GM21737 (cell line): ENCODE measurements around the gene KANSL1L.
"Not testable (repeated sequence)": the region's sequence is repeated elsewhere in the genome, so short reads cannot be mapped to it uniquely, and the experiment has no call there.

Source experiments
- ATAC-seq: cut with Tn5 transposase; IDR thresholded peaks from one replicate; pipeline ENCODE4 v1.9.1; 2021; ENCODE audit warnings: mild to moderate bottlenecking, moderate library complexity; ENCODE audit not compliant: unreplicated experiment

KANSL1L gene, protein sequence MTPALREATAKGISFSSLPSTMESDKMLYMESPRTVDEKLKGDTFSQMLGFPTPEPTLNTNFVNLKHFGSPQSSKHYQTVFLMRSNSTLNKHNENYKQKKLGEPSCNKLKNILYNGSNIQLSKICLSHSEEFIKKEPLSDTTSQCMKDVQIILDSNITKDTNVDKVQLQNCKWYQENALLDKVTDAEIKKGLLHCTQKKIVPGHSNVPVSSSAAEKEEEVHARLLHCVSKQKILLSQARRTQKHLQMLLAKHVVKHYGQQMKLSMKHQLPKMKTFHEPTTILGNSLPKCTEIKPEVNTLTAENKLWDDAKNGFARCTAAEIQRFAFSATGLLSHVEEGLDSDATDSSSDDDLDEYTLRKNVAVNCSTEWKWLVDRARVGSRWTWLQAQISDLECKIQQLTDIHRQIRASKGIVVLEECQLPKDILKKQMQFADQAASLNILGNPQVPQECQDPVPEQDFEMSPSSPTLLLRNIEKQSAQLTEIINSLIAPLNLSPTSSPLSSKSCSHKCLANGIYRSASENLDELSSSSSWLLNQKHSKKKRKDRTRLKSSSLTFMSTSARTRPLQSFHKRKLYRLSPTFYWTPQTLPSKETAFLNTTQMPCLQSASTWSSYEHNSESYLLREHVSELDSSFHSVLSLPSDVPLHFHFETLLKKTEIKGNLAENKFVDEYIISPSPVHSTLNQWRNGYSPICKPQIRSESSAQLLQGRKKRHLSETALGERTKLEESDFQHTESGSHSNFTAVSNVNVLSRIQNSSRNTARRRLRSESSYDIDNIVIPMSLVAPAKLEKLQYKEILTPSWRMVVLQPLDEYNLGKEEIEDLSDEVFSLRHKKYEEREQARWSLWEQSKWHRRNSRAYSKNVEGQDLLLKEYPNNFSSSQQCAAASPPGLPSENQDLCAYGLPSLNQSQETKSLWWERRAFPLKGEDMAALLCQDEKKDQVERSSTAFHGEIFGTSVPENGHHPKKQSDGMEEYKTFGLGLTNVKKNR

DNA sequence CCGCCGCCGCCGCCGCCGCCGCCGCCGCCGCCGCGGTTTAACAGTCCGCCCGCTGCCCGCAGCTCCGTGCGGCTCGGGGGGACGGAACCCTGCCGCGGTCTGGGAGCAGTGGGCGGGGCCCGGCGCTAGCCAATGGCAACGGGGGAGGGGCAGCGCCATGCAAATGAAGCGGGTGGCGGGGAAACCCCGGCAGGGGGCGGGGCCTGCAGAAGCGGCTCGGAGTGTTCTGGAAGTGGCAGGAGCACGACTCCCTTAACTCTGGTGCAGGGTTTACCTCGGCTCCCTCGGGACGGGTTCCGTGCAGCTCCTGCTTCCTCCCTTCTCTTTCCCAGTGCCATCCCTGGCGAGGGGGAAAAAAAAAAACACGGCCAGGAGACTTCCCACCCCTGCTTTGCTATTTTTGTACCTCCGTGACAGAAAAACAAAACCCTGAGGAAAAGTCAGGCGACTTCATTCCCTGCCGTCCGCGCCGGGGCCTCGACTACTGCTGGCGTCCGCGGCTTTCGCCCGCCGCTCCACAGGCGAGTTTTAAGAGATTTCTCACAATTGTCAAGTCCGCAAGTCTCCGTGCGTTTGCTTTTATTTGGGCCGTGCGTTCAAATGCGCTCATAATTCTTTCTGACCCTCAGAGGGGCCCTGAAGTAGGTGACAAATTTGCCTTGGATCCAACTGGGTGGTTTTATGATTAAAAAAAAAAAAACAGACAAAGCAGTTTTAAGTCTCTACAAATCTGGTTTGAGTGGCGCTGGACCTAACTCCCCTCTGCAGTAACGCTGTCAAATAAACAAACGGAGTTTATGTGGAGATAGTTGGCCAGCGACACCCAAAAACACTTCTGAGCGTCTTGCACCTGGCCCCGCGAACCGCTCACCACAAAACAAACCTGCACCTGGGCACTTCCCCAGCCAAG, at the start of gene KANSL1L:
KANSL1L (minus strand) TSS at position 101 of the 910 bp plus-strand sequence. CDS start 16,827 bp downstream, outside the sequence.
- ATAC-seq = peak; percentile 71

DNA sequence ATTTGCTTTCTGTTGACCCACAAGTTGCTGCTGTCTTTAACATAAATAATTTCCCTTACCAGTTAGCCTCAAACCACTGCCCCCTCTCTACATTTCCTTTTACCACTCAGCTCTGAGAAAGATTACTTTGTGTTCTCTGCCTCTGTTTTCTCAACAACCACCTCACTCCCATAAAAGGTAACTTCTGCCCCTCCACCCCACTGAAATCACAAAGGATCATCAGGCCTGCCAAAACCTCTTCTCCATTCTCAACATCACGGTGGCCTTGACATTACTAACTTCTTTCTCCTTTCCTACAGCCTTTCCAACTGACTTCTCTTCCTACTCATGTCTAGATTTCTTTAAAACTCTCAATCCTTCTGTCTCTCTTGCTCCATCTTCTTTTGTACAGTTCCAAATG, 43.9 kb upstream of the KANSL1L start:
- no peak for ATAC-seq

DNA sequence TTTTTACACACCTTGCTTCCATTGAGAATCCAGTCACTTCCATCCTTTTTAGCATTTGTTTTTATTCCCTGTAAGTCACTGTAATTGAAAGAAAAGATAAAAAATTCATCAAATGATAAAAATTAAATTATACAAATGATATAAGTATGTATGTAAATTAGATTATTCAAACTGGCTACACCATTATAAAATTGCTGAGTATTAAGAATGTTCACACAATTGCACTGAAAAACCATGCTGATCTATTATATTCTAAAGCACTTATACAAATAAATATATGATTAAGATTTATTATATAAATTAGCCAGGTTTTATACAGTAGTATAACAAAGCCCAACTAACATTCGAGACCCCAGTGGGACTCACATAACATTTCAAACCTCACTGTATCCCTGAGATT, 39.0 kb upstream of the KANSL1L start:
- ATAC-seq = no peak

DNA sequence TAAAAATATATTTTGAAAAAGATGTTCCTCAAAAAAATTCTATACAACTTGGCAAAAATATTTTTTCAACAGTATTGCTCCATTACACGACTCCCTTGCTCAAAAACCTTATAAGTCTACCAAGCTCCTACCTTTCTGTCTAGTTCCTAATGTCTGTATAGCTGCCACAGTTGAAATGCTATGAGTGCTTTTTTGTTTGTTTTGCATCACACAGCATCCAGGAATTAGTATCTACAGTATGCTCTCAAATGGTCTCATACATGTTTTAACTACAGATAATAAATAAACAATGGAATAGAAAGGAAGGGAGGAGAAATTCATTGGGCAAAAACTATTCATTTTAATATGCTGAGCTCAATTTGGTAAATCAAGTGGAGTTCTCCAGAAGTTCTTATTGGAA, 36.7 kb upstream of the KANSL1L start:
- no peak for ATAC-seq

DNA sequence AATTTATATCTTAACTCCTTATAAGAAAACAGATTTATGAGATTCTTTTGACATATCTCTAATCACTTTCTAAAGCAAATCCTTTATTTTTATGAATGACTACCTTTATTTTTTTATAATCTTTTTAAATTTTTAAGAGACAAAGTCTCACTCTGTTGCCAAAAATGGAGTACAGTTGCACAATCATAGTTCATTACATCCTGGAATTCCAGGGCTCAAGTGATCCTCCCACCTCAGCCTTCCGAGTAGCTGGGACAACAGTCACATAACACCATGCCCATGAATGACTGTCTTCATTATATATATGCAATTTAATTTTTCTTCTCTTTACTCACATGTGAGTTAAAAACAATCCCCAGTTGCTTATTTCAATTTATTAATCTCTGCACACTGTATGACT, 32.3 kb upstream of the KANSL1L start:
- ATAC-seq = no peak

DNA sequence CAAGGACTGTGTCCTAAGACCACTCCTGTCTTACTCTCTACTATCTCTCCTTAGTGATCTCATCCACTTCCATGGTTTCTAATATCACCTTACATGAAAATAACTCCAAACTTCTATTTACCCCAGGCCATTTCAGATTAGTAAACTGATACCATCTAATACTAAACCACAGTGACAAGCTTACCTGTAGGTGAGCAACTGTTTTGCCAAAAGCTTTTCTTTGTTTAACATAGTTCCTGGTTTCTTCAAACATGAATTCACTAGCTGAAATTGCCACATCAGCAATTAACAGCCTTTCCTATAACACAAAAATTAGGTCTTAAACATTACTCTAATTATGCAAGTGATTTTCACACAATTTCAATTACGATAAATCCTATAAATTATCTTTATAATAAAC, 31.9 kb upstream of the KANSL1L start:
- ATAC-seq = no peak

DNA sequence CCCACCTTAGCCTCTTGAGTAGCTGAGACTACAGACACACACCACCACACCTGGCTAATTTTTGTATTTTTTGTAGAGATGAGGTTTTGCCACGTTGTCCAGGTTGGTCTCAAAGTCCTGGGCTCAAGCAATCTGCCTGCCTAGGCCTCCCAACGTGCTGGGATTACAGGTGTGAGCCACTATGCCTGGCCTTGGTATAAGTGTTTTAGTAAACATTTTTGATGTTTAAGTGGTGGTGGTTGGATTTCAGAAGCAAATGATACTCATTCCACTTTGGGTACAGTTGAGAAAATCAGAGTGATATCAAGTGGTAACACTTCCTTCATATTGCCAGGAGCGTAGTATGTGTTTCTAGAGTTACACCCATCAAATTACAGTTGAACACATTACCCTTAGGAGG, 28.6 kb upstream of the KANSL1L start:
- ATAC-seq = no peak

DNA sequence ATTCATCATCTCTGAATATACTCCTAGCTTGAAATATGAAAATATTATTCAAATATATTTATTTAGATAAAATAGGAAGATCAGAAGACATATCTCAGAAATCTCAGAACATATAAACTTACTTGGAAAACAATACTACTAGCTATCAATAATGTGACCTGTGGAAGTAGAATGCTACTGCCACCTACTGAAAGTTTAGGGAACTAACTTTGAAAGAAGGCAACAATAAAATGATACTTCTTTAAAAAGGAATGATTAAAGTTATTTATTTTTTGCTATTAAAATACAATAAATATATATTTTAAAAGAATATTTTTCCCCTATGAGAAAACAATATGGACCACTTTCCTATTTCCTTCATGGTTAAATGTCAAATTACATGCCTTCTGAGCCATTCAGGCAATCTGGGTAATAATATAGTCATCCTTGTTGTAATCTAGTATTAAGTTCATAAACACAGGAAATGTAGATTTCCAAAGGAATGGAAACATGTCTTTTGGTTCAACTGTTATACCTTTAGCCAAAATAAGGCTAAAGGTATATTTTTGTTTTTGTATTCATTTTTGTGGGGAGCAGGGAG, 28.1 kb upstream of the KANSL1L start:
- ATAC-seq = no peak

DNA sequence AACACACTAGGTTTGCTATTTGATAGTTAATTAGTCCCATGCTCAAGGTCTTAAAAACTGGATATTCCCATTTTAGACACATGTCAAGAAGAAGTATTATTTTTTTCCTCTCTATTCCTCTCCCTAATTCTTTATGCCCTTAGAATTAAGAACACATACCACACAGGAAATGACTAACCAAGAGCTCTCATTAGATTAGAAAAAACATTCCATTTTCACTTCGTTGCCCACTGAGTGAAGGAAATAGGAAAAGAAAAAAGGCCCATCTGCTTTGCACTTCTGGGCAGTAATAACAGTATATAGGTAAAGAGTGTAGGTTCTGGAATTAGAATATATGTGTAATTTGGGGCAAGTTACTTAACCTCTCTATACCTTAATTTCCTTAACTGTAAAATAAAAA, 27.1 kb upstream of the KANSL1L start:
- ATAC-seq = no peak

DNA sequence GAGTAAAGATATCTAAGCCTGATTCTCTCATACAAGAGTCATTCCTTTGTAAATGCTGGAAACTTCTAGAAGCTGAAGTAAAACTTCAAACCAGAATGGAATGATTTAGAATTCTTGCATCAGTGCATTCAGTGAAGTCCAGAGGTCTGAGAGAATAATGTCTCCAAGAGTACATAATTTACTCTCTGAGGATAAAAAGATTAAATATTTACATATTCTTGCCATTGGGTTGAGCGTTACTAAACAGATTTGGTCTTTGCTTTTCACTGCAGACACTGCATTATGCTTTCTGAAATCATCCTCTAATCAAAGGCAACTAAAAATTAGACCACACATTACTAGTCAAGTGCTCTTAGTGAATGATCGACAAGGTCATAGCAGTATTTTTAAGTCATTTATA, 26.5 kb upstream of the KANSL1L start:
- ATAC-seq = no peak

DNA sequence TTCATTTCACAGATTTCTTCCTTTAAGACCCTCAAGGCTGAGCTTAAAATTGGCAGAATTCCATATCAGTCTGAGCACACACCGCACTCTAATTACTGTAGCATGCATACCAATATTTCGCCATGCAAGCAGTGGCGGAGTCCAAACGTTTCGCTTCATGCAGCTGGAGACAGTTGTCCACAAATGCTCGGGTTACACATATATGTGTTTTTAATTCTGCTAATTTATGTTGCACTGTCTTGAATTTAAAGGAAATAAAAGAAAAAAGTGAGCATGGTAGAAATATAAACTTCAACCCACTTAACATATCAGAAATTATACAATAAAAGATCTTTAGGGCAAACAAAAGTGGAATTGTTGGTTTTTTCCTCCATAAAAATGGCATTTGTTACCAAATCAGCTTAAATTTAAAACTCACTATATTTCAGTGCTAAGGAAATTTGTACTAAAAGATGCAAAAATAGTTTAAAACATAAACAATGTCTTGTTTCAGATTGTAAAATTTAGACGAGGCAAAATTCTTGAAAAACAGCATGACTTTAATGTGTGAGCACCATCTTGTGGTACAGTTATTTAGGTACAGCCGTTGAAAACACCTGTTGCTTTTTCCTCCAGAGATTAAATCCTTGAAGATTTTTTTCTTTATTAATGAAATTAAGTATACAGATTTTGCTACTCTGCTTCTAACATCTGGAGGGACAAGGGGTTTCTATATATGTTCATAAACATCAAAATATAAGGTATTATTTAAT, 24.1 kb upstream of the KANSL1L start:
- ATAC-seq = peak; percentile 45

DNA sequence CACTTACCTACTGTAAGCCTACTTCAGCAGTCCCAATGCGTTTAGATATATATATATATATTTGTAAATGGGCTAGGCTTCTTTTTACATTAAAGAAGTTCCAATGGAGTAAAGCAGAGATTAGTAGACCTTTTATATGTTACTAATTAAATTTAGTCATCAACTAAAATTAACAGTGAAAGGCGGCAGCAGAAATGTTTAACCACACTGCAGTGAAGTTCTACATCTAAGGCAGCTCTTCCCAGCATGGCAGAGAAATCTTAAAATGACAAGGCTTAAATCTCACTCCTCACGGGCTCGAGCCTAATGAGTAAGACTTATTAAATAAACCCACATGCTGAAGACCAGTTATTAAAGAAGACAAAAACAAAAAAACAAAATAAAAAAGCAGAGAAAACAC, 19.1 kb upstream of the KANSL1L start:
- no peak for ATAC-seq

DNA sequence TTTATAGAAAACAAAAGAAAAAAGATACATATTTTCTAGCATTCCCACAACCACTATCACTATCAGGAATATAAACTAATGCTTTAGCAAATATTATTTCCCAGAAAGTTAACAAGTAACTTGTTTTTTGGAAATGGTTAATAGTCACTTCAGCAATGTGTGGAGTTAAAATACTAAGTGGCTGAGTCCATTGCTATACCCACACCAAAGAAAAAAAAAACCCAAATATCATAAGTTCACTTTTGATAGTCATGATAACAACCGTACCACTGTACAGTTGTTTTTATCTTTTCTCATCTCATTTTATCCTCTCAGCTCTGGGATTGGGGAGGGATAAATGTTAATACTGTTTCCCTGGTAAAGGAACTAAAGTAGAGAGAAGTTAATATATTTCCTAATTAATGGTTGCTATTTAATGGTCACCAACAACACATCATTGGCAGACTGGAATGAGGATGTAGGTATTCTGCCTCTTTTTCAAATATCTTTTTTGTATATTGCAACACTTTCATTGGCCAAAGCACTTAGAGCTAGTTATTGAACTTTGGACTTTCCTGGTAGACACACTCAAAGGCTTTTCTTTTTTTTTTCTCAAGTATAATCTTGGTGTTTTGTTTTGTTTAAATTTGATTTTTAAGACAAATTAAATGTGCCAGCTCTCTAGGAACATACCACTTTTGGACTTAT, 18.4 kb upstream of the KANSL1L start:
- ATAC-seq = no peak

DNA sequence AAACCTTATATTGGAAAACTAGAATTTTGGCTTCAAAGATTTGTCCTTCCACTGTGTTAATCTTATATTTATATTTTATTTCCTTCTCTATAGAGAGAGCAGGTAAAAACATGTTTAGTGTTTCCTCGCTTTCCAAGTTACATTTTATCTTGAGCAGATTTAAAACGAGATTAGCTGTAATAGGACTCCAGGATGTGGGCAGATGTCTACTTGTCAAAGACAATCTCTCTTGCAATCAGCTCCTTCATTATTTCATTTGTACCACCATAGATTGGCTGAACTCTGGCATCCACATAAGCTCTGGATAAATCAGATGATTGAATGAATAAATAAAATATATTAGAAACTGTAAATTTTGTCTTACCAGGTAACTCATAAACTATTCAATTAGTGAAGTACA, 17.5 kb upstream of the KANSL1L start:
- ATAC-seq = no peak

DNA sequence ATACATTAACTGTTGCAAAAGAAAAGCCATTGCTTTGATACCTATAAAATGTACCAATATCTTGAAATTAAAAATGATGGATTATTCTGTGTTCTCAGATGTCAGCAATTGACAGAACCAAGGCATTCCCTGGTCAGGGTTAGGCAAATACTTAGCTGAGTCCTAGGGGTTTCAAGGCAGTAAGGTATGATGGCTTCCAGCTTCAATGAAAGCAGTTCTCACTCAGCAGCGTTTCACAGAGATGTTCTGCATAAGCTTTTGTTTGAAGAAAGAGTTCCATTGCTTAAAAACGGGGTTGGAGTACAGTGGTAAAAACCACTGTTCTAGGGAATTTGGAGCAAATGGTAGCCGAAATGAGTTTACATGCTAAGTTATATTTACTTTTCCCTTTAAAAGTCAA, 17.0 kb upstream of the KANSL1L start:
- ATAC-seq = no peak

DNA sequence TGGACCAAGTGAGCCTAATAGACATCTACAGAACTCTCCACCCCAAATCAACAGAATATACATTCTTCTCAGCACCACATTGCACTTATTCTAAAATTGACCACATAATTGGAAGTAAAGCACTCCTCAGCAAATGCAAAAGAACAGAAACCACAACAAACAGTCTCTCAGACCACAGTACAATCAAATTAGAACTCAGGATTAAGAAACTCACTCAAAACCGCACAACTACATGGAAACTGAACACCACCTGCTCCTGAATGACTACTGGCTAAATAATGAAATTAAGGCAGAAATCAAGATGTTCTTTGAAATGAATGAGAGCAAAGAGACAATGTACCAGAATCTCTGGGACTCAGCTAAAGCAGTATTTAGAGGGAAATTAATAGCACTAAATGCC, 12.7 kb upstream of the KANSL1L start:
- ATAC-seq = not testable (repeated sequence)

DNA sequence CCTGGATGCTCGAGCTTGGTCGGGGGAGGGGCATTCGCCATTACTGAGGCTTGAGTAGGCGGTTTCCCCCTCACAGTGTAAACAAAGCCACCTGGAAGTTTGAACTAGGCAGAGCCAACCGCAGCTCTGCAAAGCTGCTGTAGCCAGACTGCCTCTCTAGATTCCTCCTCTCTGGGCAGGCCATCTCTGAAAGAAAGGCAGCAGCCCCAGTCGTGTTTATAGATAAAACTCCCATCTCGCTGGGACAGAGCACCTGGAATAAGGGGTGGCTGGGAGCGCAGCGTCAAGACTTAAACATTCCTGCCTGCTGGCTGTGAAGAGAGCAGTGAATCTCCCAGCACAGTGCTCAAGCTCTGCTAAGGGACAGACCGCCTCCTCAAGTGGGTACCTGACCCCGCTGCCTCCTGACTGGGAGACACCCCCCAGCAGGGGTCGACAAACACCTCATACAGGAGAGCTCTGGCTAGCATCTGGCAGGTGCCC, 10.4 kb upstream of the KANSL1L start:
- not testable (repeated sequence) for ATAC-seq

DNA sequence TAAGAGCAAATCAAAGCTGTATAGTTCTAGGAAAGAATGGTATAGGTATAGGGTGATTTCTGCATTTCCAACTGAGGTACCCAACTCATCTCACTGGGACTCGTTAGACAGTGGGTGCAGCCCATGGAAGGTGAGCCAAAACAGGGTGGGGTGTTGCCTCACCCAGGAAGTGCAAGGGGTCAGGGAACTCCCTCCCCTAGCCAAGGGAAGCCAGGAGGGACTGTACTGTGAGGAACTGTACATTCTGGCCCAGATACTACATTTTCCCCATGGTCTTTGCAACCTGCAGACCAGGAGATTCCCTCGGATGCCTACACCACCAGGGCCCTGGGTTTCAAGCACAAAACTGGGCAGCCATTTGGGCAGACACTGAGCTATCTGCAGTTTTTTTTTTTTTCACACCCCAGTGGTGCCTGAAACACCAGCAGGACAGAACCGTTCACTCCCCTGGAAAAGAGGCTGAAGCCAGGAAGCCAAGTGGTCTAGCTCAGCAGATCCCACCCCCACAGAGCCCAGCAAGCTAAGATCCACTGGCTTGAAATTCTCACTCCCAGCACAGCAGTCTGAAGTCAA, 9.9 kb upstream of the KANSL1L start:
- not testable (repeated sequence) for ATAC-seq

DNA sequence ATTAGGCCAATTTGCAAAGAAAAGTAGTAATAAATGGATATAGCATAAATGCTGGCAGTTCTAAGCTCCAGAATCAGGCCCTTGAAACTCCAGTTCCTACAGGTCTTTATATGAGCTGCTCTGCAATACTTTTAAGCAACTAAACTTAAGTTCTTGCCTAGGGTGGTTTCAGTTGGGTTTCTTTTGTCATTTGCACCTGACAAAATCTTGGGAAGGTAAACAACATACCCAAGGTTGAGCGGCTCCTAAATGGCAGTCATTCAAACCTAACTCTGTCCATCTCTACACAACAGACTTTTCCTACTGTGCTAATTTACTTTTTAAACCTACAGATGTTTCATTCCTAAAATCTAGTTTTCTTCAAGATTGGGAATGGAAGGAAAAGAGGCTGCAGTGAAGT, 9.3 kb upstream of the KANSL1L start:
- ATAC-seq = no peak
